Measurements from ENCODE around the gene ZNF616.

The ZNF616 gene

DNA sequence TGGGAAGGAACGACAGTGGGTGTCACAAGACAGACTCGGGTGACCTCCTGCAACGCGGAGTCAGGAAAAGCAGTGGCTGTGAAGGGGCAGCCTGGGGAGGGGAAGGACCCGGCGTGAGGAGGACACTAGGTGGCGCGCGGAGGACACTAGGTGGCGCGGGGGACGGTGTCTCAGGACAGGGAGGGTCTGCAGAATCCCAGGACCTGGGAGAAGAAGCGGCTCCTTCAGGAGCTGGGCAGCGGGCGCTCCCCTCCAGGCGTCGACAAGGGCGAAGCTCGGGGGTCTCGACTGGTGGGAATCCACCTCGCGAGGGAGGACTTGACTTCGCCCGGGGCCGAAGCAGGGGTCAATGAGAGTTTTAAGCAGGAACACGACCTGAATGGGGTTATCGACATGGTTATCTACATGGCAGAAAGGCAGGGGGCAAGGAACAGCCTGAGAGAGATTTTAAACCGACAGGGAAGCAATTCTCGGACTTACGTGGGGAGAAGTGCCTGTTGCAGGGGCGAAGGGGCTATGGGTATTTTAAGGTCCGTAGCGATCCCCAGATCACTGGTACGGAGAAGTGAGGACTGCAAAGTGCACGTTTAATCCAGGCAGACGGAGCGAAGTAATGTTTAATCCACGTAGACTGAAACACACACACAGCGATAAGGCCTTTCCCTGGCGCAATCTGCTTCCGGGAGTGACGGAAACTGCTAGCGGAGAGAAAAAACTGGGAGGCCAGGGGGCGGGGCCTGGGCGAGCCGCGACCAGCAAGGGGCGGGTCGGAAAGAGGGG lies at the start of gene ZNF616:
ZNF616 (minus strand) TSS at position 687 of the 780 bp plus-strand sequence. CDS start 9,426 bp downstream, outside the sequence.
- DNase-seq (ENCODE audit: low spot score): peak; percentile 97

DNA sequence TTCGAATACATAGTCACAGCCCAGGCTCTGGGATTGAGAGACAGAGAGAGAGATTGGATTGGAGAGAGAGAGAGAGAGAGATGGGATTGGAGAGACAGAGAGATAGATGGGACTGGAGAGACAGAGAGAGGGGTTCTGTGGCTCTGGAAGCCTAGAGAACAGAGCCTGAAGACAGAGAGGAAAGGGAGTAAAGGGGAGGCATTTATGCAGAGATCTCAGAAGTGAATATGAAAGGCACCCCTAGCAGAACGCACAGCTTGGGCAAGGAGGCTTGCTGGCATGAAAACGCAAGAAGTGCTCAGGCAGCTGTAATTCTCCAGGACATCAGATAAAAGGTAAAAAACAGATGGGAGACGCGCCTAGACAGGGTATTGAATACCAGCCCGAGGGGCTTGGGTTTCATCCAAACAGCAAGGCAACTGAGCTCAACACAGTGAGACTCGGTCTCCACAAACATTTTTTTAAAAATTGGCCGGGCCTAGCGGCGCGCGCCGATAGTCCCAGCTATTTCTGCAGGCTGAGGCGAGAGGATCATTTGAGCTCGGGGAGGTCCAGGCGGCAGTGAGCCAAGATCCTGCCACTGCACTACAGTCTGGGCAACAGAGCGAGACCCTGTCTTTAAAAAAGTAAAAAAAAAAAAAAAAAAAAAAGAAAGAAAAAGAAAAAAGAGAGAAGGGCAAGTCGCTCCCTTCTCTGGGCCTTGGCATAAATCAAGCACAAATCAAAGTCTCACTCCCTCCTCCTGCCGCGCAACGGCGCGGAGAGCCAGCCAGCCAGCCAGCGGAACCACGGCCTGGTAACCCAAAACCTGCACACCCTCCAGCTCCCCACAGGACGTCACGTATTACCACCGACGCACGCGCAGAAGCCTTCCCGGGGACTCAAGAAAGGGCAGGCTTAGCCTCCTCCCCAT lies 49.3 kb upstream of the ZNF616 start:
- DNase-seq (ENCODE audit: low spot score): peak; percentile 98

DNA sequence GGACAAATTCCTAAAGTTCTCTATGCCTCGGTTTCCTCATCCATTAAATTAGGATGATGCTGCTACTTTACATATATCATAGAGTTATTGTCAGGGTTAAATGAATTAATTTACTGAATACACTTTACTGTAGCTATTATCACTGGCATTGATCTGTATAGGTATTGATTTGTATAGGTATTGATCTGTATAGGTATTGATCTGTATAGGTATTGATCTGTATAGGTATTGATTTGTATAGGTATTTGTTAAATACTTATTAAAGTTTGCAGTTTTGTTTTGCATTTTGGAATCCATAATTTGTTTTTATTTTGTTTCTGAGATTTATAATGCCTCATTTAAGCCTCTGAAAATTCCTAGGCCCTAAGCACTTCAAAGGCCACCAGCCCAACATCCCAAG lies 47.7 kb upstream of the ZNF616 start:
- DNase-seq (ENCODE audit: low spot score): no peak

DNA sequence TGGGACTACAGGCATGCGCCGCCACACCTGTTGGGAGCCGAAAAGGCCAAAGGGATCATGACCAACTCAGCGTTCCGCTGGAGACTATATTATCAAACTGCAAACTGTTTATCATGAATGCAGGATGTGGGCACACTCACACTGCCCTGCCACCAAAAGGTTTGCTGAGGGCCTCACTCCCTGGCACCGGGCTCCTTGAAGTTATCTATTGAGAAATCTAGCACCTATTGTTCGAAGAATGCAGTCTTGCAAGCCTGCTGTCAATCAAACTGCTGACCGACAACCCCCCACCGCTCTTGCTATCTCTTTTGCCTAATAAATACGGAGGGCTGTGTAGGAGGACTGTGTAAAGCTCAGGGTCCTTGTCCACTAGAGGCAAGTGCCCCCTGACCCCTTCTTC lies 36.8 kb upstream of the ZNF616 start:
- DNase-seq (ENCODE audit: low spot score): no peak

DNA sequence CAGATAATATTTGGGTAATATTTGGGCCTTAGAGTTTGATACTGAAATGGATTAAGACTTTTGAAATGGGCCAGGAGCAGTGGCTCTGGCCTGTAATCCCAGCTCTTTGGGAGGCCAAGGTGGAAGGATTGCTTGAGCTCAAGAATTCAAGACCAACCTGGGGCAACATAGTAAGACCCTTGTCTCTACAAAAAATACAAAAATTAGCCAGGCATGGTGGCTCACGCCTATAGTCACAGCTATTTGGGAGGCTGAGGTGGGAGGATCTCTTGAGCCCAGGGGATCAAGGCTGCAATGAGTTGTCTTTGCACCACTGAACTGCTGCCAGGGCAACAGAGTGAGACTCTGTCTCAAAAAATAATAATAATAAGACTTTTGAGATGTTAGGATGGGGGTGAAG lies 32.6 kb upstream of the ZNF616 start:
- no peak for DNase-seq (ENCODE audit: low spot score)

DNA sequence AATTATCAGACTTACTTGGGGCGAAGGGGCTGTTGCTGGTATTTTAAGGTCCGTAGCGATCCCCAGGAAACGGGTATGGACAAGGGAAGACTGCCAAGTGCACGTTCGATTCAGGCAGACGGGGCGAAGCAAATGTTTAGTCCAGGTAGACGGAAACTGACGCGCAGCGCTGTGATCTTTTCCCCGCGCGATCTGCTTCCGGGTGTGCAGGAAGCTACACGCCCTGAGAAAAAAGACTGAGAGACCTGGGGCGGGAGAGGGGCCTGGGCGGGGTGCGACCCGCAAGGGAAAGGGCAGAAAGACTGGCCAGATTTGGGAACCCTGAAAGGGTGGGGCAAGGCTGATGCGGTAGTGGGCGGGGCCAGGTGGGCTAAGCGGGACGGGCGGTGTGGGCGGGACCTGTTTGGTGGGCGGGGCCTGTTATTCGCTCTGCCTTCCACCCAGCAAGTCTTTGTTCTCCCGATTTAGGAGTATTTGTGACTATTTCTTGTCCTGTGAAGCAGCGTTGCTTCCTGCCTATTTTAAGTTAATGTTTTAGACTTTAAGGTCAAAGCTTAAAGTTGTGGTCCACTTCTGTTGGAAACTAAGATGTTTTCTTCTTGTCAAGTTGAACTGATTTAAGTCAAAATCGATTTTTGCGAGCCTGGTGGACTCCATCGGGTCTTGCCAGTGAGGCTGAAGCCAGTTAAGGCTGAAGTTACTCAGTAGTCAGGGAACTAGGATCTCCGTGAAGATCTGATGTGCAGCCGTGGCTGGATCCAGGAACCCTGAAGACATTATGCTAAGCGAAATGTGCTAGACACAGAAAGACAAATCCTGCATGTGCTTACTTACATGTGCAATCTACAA lies 31.8 kb upstream of the ZNF616 start, which contains the start of gene ZNF836:
ZNF836 (minus strand) TSS at position 301 of the 849 bp plus-strand sequence. CDS start 3,549 bp downstream, outside the sequence.
- DNase-seq (ENCODE audit: low spot score): peak; percentile 84

DNA sequence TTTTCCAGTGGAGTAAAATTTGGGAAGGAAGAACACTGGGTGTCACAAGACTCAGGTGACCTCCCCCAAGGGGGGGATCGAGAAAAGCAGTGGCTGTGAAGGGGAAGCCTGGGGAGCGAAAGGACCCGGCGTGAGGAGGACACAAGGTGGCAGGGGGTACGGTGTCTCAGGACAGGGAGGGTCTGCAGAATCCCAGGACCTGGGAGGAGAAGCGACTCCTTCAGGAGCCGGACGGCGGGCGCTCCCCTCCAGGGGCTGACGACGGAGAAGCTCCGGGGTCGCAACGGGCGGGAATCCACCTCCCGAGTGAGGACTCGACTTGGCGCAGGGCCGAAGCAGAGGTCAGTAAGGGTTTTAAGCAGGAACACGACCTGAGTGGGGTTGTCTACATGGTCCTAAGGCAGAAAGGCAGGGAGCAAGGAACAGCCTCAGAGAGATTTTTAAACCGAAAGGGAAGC lies 31.2 kb upstream of the ZNF616 start:
- DNase-seq (ENCODE audit: low spot score): peak; percentile 56

DNA sequence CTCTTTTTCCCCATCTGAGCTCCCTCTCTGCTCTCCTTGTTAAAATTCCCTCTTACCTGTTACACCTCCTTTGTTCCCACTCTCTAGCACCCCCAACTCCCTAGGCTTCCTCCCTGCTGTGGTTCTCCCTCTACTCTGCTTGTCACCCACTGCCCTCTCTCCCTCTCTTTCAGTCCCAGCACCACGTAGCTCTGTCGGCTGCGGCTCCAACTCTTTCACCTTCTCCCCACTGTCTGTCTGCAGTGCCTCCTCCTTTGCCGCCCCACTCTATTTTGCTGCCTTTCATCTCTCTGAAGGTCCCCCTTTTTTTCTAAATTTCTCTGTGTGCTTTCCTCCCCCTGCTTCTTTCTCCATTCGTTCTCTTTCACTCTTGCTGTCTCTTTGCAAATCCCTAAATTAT lies 30.6 kb upstream of the ZNF616 start:
- DNase-seq (ENCODE audit: low spot score): no peak

DNA sequence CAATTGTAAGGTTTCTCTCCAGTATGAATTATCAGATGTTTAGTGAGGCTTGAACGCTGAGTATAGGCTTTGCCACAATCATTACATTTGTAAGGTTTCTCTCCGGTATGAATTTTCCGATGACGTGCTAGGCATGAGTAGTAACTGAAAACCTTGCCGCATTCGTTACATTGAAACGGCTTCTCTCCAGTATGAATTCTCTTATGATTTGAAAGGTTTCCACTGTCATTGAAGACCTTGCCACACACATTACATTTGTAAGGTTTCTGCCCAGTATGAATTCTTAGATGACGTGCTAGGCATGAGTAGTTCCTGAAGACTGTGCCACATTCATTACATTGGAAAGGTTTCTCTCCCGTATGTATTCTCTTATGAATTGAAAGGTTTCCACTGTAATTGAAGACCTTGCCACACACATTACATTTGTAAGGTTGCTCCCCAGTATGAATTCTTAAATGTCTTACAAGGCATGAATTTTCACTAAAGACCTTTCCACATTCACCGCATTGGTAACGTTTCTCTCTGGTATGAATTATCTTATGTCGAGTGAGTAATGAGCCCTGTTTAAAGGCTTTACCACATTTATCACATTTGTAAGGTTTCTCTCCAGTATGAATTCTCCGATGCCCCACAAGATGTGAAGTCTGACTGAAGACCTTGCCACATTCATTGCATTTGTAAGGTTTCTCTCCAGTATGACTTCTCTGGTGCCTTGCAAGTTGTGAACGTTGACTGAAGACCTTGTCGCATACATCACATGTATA lies 16.0 kb upstream of the ZNF616 start:
- no peak for DNase-seq (ENCODE audit: low spot score)

DNA sequence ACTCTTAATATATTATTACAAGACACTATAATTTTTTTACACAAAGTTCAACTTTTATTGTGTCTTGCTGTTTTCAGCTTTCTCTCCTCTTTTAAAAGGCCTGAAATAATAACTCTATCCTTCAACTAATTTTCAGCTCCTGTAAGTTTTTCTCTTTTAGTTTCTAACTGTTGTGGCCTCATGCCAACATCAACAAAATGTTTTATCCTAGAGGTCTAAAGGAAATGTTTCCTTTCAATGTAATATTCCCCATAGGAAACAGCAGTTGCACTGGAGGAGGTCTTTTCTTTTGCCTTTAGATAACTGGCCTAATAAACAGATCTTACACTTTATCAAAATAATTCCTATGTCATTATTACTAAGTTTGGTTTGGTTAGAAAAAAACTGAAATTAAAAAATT lies 8.5 kb upstream of the ZNF616 start:
- no peak for DNase-seq (ENCODE audit: low spot score)

DNA sequence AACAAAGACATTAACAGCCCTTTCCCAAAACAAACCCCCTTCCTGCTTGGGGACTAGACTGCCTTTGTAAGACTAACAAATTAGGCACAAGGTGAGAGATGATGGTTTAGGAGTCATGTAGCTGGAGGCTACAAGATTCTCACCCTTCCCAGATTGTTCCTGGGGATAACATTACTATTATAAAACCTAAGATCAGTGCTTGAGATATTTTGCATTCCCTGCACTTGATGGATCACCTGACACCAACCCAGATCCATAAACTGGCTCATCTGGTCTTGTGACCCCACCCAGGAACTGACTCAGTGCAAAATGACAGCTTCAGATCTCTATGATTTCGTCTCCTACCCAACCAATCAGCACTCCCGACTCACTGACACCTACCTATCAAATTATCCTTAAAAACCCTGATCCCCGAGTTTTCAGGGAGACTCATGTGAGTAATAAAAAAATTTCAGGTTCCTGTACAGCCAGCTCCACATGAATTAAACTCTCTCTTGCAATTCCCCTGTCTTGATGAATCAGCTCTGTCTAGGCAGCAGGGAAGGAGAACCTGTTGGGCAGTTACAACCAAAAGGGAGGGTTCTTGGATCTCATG lies 2.4 kb upstream of the ZNF616 start:
- DNase-seq (ENCODE audit: low spot score): no peak

DNA sequence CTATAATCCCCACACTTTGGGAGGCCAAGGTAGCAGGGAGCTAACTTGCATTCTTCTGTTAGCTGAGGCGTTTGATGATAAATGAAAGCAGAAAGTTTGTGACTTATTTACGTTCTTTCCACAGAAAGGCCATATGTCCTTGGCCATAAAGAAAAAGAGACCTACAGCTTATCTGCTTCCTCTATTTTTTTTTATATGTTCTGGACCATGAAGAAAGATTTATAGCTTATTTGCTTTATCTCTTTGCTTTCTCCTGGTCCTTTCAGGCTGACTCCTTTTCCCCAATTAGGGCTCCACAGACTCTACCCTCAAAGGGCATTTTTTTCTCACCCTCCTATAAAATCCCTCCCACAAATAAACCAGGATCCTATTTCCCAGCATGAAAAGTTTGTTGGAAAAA lies 1.5 kb upstream of the ZNF616 start:
- DNase-seq (ENCODE audit: low spot score): no peak

DNA sequence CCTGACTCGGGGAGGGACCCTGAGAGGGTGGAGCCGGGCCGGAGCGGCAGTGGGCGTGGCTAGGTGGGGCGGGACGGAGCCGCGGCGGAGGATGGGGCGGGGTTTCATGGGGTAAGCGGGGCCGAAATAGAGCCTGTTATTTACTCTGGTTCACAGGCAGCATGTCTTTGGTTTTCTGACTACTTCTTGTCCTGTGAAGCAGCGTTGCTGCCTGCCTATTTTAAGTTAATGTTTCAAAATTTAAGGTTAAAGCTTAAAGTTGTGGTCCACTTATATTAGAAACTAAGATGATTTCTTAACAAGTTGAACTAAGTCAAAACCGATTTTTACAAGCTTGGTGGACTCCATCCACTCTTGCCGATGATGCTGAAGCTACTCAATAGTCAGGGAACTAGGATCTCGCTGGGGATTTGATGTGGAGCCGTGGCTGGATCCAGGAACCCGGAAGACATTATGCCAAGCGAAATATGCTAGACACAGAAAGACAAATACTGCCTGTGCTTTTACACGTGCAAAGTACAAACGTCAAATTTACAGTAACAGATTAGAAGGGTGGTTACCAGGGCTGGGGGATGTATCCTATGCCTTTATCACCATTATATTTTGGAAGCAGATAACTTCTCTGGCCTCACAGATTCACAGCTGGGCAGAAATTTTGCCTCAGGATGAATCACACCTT lies 433 bp upstream of the ZNF616 start:
- no peak for DNase-seq (ENCODE audit: low spot score)

DNA sequence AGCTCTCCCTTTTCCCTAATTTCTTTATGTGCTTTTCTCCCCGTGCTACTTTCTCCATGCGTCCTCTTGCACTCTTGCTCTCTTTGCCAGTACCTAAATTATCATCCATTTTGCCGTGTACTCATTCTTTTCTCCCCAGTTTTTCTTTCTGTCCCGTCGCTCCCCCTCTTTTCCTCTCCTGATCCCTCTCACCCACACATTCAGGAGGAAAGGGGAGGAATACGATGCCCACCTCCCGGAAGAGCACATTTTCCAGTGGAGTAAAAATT lies 821 bp downstream of the ZNF616 start:
- DNase-seq (ENCODE audit: low spot score): no peak

DNA sequence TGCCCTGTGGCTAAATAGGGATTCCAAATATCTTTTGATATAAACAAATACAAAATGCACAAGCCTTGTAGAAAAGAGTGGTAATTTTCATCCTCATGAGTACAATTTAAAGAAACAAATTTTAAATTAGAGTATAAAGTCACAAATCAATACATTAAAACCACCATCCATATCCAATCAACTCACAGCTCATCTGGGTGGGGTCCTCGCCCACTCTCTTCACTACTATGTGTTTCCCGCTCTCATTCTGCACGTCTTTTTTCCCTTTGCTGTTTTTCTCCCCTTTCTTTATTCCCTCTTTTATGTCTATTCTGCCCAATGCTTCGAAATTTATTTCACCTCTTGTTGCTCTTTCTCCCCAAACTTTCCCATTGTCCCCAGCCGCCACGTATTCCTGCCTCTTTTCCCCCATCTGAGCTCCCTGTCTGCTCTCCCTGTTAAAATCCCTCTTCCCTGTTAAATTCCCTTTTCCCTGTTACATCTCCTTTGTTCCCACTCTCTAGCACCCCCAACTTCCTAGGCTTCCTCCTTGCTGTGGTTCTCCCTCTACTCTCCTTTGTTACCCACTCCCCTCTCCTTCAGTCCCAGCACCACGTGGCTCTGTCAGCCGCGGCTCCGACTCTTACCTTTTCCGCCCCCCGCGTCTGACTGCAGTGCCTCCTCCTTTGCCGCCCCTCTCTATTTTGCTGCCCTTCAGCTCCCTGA lies 1.3 kb downstream of the ZNF616 start:
- peak; percentile 63 for DNase-seq (ENCODE audit: low spot score)

DNA sequence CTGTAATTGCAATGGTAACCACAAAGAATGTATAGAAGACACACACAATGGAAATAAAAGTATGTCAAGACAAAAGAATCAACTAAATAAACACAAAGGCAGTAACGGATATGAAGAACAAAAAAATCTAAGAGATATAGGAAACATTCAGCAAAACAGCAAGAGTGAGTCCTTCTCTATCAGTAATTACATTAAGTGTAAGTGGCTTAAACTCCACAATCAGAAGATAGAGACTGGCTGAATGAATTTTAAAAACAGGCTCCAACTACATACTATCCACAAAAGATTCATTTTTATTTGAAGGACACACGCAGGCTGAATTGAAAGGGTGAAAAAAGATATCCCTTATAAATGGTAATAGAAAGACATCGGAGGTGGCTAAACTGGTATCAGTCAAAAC lies 19.5 kb downstream of the ZNF616 start:
- no peak for DNase-seq (ENCODE audit: low spot score)

DNA sequence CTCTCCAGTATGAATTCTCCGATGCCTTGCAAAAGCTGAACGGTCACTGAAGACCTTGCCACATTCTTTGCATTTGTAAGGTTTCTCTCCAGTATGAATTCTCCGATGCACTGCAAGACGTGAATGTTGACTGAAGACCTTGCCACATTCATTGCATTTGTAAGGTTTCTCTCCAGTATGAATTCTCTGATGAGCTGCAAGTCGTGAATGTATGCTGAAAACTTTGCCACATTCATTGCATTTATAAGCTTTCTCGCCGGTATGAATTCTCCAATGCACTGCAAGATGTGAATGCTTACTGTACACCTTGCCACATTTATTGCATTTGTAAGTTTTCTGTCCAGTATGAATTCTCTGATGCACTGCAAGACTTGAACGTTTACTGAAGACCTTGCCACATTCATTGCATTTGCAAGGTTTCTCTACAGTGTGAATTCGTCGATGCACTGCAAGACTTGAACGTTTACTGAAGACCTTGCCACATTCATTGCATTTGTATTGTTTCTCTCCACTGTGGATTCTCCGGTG lies 24.1 kb downstream of the ZNF616 start:
- DNase-seq (ENCODE audit: low spot score): no peak

DNA sequence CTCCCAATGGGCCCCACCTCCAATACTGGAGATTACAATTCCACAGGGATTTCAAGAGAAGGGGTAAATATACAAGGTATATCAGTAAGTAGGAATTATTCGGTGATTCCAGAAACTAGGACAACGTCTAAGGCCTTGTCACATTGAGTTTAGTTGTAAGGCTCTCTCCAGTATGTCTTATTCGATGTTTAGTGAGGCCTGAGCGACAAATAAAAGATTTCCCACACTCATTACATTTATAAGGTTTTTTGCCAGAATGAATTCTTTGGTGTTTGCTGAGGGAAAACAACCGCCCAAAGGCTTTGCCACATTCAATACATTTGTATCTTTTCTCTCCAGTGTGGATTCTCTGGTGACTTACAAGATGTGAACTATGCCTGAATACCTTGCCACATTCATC lies 25.0 kb downstream of the ZNF616 start:
- DNase-seq (ENCODE audit: low spot score): no peak

DNA sequence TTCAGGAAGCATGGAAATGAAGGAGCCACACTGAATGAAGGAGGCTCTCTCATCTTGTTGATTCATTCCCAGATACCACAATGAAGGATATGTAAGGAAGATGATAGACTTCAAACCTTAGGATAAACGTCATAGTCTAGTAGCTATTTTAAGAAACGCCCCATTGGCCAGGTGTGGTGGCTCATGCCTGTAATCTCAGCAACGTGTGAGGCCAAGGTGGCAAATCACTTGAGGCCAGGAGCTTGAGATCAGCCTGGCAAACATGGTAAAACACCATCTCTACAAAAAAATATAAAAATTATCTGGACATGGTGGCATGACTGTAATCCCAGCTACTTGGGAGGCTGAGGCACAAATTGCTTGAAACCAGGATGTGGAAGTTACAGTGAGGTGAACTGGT lies 27.1 kb downstream of the ZNF616 start:
- DNase-seq (ENCODE audit: low spot score): no peak

DNA sequence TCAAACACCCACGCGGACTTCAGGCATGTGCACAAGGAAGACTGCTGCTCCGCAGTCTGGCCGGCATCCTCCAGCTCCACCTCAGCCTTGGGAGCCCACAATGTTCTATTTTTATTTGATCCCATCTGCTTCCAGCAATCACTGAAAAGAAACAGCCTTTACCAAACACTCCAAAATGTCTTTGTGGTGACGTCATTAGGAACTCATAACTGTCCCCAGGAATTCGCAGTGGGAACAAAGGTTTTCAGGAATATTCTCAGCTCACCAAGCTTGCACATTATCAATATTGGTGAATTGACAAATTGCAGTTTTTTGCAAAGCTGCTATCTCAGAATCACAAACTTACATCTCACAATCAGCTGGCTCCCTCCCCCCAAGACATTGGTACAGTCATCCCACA lies 29.0 kb downstream of the ZNF616 start:
- DNase-seq (ENCODE audit: low spot score): no peak

All from ecto neural progenitor cell (in vitro differentiated cells).